GM12873 (cell line): ENCODE data around the gene CPSF3.

Experiments
- TF ChIP-seq, protein P1 (sequence below): IDR thresholded peaks from 2 replicates; pipeline ENCODE4 v1.5.1; 2012; ENCODE audit warnings: low read depth, mild to moderate bottlenecking, moderate library complexity, low read length, control low read depth; ENCODE audit not compliant: insufficient read depth; ENCODE audit errors: missing control alignments

Gene CPSF3

DNA sequence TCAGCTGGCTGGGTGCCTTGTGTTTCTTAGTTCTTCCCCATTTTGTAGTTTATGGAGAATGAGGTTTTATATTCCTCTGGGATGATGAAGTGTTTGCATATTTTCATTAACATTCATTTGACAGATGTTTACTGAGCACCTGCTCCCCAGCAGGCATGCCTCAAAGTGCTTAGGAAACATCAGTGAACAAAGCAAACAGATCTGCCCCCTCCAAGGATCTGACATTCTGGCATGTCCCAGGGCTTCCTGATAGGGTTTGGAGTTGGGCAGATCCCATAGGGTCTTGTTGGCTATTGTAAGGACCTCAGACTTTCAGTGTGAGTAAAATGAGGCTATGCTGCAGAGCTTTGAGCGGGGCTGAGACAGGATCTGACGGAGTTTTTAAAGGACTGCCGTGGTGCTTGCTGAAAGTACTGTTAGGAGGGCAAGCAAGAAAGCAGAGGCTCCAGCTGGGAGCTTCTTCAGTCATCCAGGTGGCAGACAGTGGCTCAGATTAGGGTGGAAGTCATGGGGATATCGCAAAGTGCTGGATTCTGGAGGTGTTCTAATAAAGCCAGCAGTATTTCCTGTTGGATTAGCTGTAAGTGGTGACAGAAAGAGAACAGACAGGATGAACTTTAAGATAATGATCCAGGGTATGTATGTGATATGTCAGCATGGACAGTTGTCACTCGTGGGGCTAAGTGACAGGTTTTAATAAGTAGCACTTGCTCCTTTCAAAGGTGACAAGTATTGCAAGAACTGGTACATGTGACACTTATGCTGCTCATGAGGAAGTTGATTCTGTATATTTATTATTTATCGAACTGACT, 39.6 kb downstream of the CPSF3 start:
- TF ChIP-seq, protein P1, sequence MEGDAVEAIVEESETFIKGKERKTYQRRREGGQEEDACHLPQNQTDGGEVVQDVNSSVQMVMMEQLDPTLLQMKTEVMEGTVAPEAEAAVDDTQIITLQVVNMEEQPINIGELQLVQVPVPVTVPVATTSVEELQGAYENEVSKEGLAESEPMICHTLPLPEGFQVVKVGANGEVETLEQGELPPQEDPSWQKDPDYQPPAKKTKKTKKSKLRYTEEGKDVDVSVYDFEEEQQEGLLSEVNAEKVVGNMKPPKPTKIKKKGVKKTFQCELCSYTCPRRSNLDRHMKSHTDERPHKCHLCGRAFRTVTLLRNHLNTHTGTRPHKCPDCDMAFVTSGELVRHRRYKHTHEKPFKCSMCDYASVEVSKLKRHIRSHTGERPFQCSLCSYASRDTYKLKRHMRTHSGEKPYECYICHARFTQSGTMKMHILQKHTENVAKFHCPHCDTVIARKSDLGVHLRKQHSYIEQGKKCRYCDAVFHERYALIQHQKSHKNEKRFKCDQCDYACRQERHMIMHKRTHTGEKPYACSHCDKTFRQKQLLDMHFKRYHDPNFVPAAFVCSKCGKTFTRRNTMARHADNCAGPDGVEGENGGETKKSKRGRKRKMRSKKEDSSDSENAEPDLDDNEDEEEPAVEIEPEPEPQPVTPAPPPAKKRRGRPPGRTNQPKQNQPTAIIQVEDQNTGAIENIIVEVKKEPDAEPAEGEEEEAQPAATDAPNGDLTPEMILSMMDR = no peak

DNA sequence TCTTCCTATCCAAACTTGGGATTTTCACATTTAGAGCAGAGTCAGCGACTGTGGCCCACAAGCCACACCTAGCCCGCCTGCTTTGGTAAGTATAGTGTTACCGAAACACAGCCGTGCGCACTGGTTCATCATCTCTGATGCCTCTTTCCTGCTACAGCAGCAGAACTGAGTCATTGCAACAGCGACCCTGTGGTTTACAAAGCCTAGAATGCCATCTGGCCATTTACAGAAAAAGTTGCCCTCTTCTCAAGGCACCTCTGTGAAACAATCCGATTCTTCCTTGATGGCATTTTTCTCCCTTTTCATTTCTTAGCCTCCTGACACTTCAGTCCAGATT, 40.2 kb downstream of the CPSF3 start:
- TF ChIP-seq, protein P1 = no peak

DNA sequence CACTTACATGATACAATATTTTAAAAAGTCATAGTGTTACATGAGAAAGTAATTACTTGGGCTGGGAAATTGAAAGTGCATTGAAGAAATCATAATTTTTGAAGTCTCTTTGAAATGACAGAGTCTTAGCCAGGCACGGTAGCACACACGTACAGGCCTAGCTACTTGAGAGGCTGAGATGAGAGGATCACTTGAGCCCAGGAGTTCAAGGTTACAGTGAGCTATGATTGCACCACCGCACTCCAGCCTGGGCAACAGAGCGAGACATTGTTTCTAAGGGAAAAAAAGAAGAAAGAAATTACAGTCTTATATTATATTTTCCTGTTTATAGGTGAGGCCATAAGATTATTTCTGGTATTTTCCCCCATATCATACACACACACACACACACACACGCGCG, 41.7 kb downstream of the CPSF3 start:
- TF ChIP-seq, protein P1 = no peak

DNA sequence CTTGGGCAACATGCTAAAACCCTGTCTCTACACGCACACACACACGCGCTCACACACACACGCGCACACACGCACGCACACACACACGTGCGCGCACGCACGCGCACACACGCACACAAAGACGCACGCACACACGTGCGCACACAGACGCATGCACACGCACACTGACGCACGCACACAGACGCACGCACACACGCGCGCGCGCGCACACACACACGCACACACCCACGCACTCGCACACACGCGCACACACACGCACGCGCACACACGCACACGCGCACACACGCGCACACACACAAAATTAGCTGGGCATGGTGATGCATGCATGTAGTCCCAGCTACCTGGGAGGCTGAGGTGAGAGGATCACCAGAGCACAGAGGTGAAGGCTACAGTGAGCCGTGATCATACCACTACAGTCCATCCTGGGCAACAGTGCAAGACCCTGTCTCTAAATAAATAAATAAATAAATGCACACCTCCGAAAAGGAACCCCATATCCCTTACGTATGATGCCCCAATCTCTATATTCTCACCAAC, 42.8 kb downstream of the CPSF3 start:
- TF ChIP-seq, protein P1 = no peak

DNA sequence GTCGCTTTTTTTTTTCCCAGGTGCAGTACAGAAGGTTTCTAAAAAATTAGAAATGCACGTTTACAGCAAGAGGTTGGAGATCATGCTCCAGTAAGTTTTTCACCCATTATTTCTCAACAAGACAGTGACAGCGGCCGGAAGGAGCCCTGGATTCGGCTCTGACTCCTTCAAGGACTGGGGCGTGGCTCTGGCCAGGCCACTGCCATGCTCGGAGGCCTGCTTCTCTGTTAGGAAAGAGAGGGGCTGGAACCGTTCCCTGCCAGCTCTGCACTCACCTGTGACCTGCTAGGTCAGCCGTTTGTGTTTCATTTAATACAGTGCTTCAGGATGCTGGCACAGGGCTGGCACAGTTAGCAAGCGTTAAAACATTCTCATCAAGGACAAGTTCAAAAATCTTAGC, 44.2 kb downstream of the CPSF3 start:
- TF ChIP-seq, protein P1 = no peak

DNA sequence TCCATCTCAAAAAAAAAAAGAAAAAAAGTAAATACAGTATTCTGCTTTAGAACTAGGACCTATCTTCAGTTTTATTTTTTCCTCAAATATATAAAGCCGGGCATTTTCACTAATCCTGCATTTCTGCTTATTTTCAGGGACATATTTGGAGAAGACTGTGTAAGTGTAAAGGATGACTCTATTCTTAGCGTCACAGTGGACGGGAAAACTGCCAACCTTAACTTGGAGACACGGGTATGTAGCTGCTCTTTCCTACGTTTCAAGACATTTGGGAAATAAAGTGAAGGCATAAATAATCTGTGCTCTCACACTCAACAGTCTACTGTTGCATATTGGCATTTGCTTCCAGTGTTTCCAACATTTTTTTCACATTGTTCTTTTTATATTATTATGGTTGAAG, 47.8 kb downstream of the CPSF3 start:
- TF ChIP-seq, protein P1 = no peak

DNA sequence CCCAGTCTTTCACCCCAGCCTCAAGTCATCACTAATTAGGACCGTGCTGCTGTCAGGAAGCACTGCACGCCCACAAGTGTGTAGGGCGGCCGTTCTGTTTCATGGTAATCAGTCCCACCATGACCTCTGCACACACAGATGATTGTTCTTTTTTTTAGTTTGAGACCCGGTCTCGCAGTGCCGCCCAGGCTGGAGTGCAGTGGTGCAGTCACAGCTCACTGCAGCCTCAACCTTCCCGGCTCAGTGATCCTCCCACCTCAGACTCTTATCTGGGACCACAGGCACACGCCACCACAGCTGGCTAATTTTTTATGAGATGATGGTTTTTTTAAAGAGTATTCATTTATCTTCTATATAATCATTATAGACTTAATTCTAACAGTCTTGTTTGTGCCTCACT, 49.1 kb downstream of the CPSF3 start:
- TF ChIP-seq, protein P1 = no peak
